Measurements from ENCODE around the gene NAGLU. TPM values are rescaled to one million over a fixed set of nuclear protein-coding genes. Genes with fewer than 3 reads are reported as not detected.

NAGLU gene
- polyA plus RNA-seq, 3 donors, result 10.4 to 32.9 (median 24.9) TPM

GRCh38 chr17:42509841-42510240, 26.2 kb upstream of the NAGLU start:
- no peaks in the 10 kb centered on the region for H3K79me2 ChIP-seq (ENCODE audit: insufficient read depth, low read length)
- no peak for TF ChIP-seq CTCF (IDR thresholded peaks at IDR 0.05)
- DNase-seq, result no peak
- H3K4me2 ChIP-seq (replicated peaks; ENCODE audit: extremely low read depth, low read length, poor library complexity, severe bottlenecking), result no peak overlapping the region
- no peak overlapping the region for H3K4me3 Mint-ChIP-seq
- peaks cover 0 to 3% (median 0%) of the 10 kb centered on the region in 7 donors for H3K9me3 Mint-ChIP-seq
- no peak overlapping the region for H3K4me3 ChIP-seq (replicated peaks in 1 of 3; ENCODE audit: low read depth in 2 of 3, low read length in 3 of 3)
- H2AFZ ChIP-seq (ENCODE audit: insufficient read depth, low read depth, low read length, poor library complexity, severe bottlenecking), result no peak overlapping the region
- 39% methylated on average over 2 of the region's 2 CpGs for WGBS (ENCODE audit: insufficient coverage)
- H3K4me1 Mint-ChIP-seq, result peaks cover 12% of the 10 kb centered on the region
- H3K36me3 ChIP-seq (replicated peaks in 1 of 2; ENCODE audit: control insufficient read depth in 1 of 2, insufficient read depth in 2 of 2, low read length in 2 of 2), result peaks cover 72 to 93% of the 10 kb centered on the region in 2 donors
- H3K9ac ChIP-seq (ENCODE audit: insufficient read depth, low read length, poor library complexity, severe bottlenecking), result no peak overlapping the region
- H4K20me1 ChIP-seq (ENCODE audit: insufficient read depth, low read length), result peaks cover 43% of the 10 kb centered on the region
- H3K4me1 ChIP-seq (ENCODE audit: control insufficient read depth in 1 of 2, insufficient read depth in 2 of 2, low read length in 2 of 2), result peaks cover 0 to 3% of the 10 kb centered on the region in 2 donors
- peaks cover 91 to 95% of the 10 kb centered on the region in 2 donors for H3K36me3 Mint-ChIP-seq
- no peaks in the 10 kb centered on the region for H3K9me3 ChIP-seq (replicated peaks in 1 of 2; ENCODE audit: control insufficient read depth in 1 of 2, insufficient read depth in 1 of 2, low read length in 2 of 2)
- no peaks in the 10 kb centered on the region for H3K27me3 ChIP-seq (ENCODE audit: control insufficient read depth in 2 of 2, insufficient read depth in 2 of 2, low read length in 2 of 2)
- peak overlapping the region in 1 of 7 donors; percentile 21 for H3K27ac Mint-ChIP-seq
- H3K27me3 Mint-ChIP-seq (ENCODE audit: low read depth in 3 of 3), result peaks cover 0 to 5% (median 3%) of the 10 kb centered on the region in 3 donors
- no peak overlapping the region for H3K27ac ChIP-seq (ENCODE audit: low read depth in 1 of 2, low read length in 2 of 2)
- intact Hi-C loops (cut with micrococcal nuclease), result loop anchor here in 1 of 2 donors (10.0 kb wide), 1 partner anchor 85 kb away; the partner anchor contains the start of gene CAVIN1

- H3K4me1 ChIP-seq (ENCODE audit: control insufficient read depth in 1 of 2, insufficient read depth in 2 of 2, low read length in 2 of 2), result peaks cover 4 to 7% of the 10 kb centered on the region in 2 donors
- H3K4me3 ChIP-seq (replicated peaks in 1 of 3; ENCODE audit: low read depth in 2 of 3, low read length in 3 of 3), result no peak overlapping the region
- intact Hi-C loops (cut with micrococcal nuclease), result loop anchor here in 1 of 2 donors (10.0 kb wide), 1 partner anchor 87 kb away; the partner anchor contains the start of gene CAVIN1
- H3K27ac Mint-ChIP-seq, result no peak overlapping the region
- no peak for TF ChIP-seq CTCF (IDR thresholded peaks at IDR 0.05)
- no peak overlapping the region for H2AFZ ChIP-seq (ENCODE audit: insufficient read depth, low read depth, low read length, poor library complexity, severe bottlenecking)
- H3K27me3 Mint-ChIP-seq (ENCODE audit: low read depth in 3 of 3), result peaks cover 0 to 5% (median 1%) of the 10 kb centered on the region in 3 donors
- H3K9me3 ChIP-seq (replicated peaks in 1 of 2; ENCODE audit: control insufficient read depth in 1 of 2, insufficient read depth in 1 of 2, low read length in 2 of 2), result no peaks in the 10 kb centered on the region
- H4K20me1 ChIP-seq (ENCODE audit: insufficient read depth, low read length), result peaks cover 46% of the 10 kb centered on the region
- no peaks in the 10 kb centered on the region for H3K79me2 ChIP-seq (ENCODE audit: insufficient read depth, low read length)
- no peak overlapping the region for H3K9ac ChIP-seq (ENCODE audit: insufficient read depth, low read length, poor library complexity, severe bottlenecking)
- H3K27ac ChIP-seq (ENCODE audit: low read depth in 1 of 2, low read length in 2 of 2), result no peak overlapping the region
- H3K4me2 ChIP-seq (replicated peaks; ENCODE audit: extremely low read depth, low read length, poor library complexity, severe bottlenecking), result no peak overlapping the region
- WGBS (ENCODE audit: insufficient coverage), result 95% methylated on average over 4 of the region's 9 CpGs
- H3K36me3 Mint-ChIP-seq, result peaks cover 87 to 91% of the 10 kb centered on the region in 2 donors
- H3K4me1 Mint-ChIP-seq, result peaks cover 16% of the 10 kb centered on the region
- H3K27me3 ChIP-seq (ENCODE audit: control insufficient read depth in 2 of 2, insufficient read depth in 2 of 2, low read length in 2 of 2), result no peaks in the 10 kb centered on the region
- H3K36me3 ChIP-seq (replicated peaks in 1 of 2; ENCODE audit: control insufficient read depth in 1 of 2, insufficient read depth in 2 of 2, low read length in 2 of 2), result peaks cover 65 to 91% of the 10 kb centered on the region in 2 donors
- no peak for DNase-seq
- H3K4me3 Mint-ChIP-seq, result no peak overlapping the region
- peaks cover 0 to 3% (median 0%) of the 10 kb centered on the region in 7 donors for H3K9me3 Mint-ChIP-seq
These were observed 23.8 kb upstream of the NAGLU start for GRCh38 chr17:42512246-42512645.
